ENCODE measurements around the gene ME3. TPM values are rescaled to one million over a fixed set of nuclear protein-coding genes. Genes with fewer than 3 reads are reported as not detected.
"Not testable (repeated sequence)": the region's sequence is repeated elsewhere in the genome, so short reads cannot be mapped to it uniquely, and the experiment has no call there.

ME3 gene
- total RNA-seq, 1 donor from 2014 or later = 49.6 TPM

GRCh38 chr11:86620891-86621521 lies 51.4 kb downstream of the ME3 start:
- Histone ChIP-seq H3K36me3 (no peaks in the 10 kb centered on the region), H3F3A (ENCODE audit: low read depth) (no peaks in the 10 kb centered on the region), H3K9me3 (ENCODE audit: low read depth) (no peaks in the 10 kb centered on the region), H3K4me3 (no peak overlapping the region), H3K9ac (no peak overlapping the region), H4K20me1 (ENCODE audit: low read depth) (no peaks in the 10 kb centered on the region), H3K27ac (no peak overlapping the region), H2AFZ (replicated peaks) (no peak overlapping the region), H3K79me2 (ENCODE audit: low read depth) (no peaks in the 10 kb centered on the region), H3K4me2 (no peak overlapping the region), H3K27me3 (no peaks in the 10 kb centered on the region), H3K4me1 (no peaks in the 10 kb centered on the region)
- H3K4me3 Mint-ChIP-seq = no peak overlapping the region
- no peak overlapping the region for H3K27ac Mint-ChIP-seq
- H3K27me3 Mint-ChIP-seq (ENCODE audit: insufficient read depth, low read depth) = peaks cover 7% of the 10 kb centered on the region
- TF ChIP-seq EZH2phosphoT487 (IDR thresholded peaks at IDR 0.05) (no peak), EZH2 (IDR thresholded peaks at IDR 0.05) (no peak)
- peaks cover 11% of the 10 kb centered on the region for H3K9me3 Mint-ChIP-seq
- H3K36me3 Mint-ChIP-seq = no peaks in the 10 kb centered on the region
- H3K4me1 Mint-ChIP-seq = no peaks in the 10 kb centered on the region
- no peak for DNase-seq (ENCODE audit: low spot score)

GRCh38 chr11:86619428-86619827 lies 53.0 kb downstream of the ME3 start:
- not testable (repeated sequence) for H3K79me2 ChIP-seq (ENCODE audit: low read depth); H2AFZ ChIP-seq (replicated peaks); DNase-seq (ENCODE audit: low spot score); H3K36me3 ChIP-seq; H3K9ac ChIP-seq; H3K36me3 Mint-ChIP-seq; H3K4me2 ChIP-seq; H4K20me1 ChIP-seq (ENCODE audit: low read depth); H3F3A ChIP-seq (ENCODE audit: low read depth); H3K27me3 Mint-ChIP-seq (ENCODE audit: insufficient read depth, low read depth); H3K27ac ChIP-seq; H3K4me3 Mint-ChIP-seq; H3K27ac Mint-ChIP-seq; H3K4me3 ChIP-seq; H3K9me3 ChIP-seq (ENCODE audit: low read depth); H3K4me1 Mint-ChIP-seq; H3K27me3 ChIP-seq; H3K4me1 ChIP-seq
- peaks cover 18% of the 10 kb centered on the region for H3K9me3 Mint-ChIP-seq

GRCh38 chr11:86617502-86617901 lies 54.9 kb downstream of the ME3 start:
- H3F3A ChIP-seq (ENCODE audit: low read depth) = no peaks in the 10 kb centered on the region
- TF ChIP-seq EZH2 (IDR thresholded peaks at IDR 0.05) (no peak), CTCF (IDR thresholded peaks at IDR 0.05) (no peak), EZH2phosphoT487 (IDR thresholded peaks at IDR 0.05) (no peak)
- H3K36me3 ChIP-seq = peaks cover 4% of the 10 kb centered on the region
- H3K27ac Mint-ChIP-seq = no peak overlapping the region
- H3K4me1 ChIP-seq = no peaks in the 10 kb centered on the region
- H3K36me3 Mint-ChIP-seq = no peaks in the 10 kb centered on the region
- no peak overlapping the region for H3K4me3 ChIP-seq
- peaks cover 3% of the 10 kb centered on the region for H3K27me3 Mint-ChIP-seq (ENCODE audit: insufficient read depth, low read depth)
- H3K4me3 Mint-ChIP-seq = no peak overlapping the region
- DNase-seq (ENCODE audit: low spot score) = no peak
- no peaks in the 10 kb centered on the region for H3K4me1 Mint-ChIP-seq
- H4K20me1 ChIP-seq (ENCODE audit: low read depth) = no peaks in the 10 kb centered on the region
- H3K9ac ChIP-seq = no peak overlapping the region
- H3K27ac ChIP-seq = no peak overlapping the region
- no peak overlapping the region for H3K4me2 ChIP-seq
- H3K27me3 ChIP-seq = no peaks in the 10 kb centered on the region
- peaks cover 22% of the 10 kb centered on the region for H3K9me3 Mint-ChIP-seq
- H3K9me3 ChIP-seq (ENCODE audit: low read depth) = no peaks in the 10 kb centered on the region
- no peak overlapping the region for H2AFZ ChIP-seq (replicated peaks)
- no peaks in the 10 kb centered on the region for H3K79me2 ChIP-seq (ENCODE audit: low read depth)

GRCh38 chr11:86615487-86615886 lies 56.9 kb downstream of the ME3 start:
- Mint-ChIP-seq H3K4me1 (peaks cover 7% of the 10 kb centered on the region), H3K9me3 (peaks cover 22% of the 10 kb centered on the region), H3K27me3 (ENCODE audit: insufficient read depth, low read depth) (peaks cover 5% of the 10 kb centered on the region)

More at GRCh38 chr11:86615487-86615886, 56.9 kb downstream of the ME3 start:
- Histone ChIP-seq H4K20me1 (ENCODE audit: low read depth) (no peaks in the 10 kb centered on the region), H3K4me2 (no peak overlapping the region), H3K36me3 (peaks cover 4% of the 10 kb centered on the region), H3K27ac (no peak overlapping the region), H3K9me3 (ENCODE audit: low read depth) (no peaks in the 10 kb centered on the region), H3F3A (ENCODE audit: low read depth) (peaks cover 12% of the 10 kb centered on the region), H3K4me3 (no peak overlapping the region), H3K79me2 (ENCODE audit: low read depth) (peaks cover 3% of the 10 kb centered on the region), H2AFZ (replicated peaks) (no peak overlapping the region), H3K4me1 (peaks cover 8% of the 10 kb centered on the region), H3K9ac (no peak overlapping the region), H3K27me3 (no peaks in the 10 kb centered on the region)
- no peak for TF ChIP-seq EZH2phosphoT487 (IDR thresholded peaks at IDR 0.05)
- TF ChIP-seq EZH2 (IDR thresholded peaks at IDR 0.05) = no peak
- no peak for TF ChIP-seq CTCF (IDR thresholded peaks at IDR 0.05)
- Mint-ChIP-seq H3K4me3 (no peak overlapping the region), H3K27ac (no peak overlapping the region), H3K36me3 (no peaks in the 10 kb centered on the region)
- no peak for DNase-seq (ENCODE audit: low spot score)

Data from neural progenitor cell (in vitro differentiated cells).